GM21619 (cell line): Measurements from ENCODE around the gene DGKD.

ENCODE experiments used
- ATAC-seq: cut with Tn5 transposase; IDR thresholded peaks from one replicate; pipeline ENCODE4 v1.9.1; 2021; ENCODE audit not compliant: unreplicated experiment

The DGKD gene

DNA sequence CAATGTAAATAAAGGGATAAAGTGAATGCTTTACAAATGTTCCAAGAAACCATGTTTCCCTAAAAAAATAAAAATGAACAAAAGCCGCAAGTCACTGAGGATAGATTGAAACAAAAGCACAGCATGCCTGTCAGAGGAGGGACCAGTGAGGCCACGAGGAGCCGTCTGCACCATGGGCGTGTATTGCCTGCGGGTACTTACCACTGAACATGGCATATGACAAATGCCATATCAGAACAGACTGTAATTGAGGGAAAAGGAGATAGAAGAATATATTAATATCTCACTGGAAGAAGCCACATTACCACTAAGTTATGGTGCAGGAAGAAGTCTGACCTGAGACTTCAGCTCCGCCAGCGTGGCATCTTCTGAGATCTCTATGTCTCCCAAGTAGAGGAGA is 136.5 kb downstream of the DGKD start:
- no peak for ATAC-seq

- no peak for ATAC-seq
These were observed 137.0 kb downstream of the DGKD start for GRCh38 chr2:233491326-233491725.

GRCh38 chr2:233492078-233492477 is 137.8 kb downstream of the DGKD start:
- ATAC-seq = no peak

DNA sequence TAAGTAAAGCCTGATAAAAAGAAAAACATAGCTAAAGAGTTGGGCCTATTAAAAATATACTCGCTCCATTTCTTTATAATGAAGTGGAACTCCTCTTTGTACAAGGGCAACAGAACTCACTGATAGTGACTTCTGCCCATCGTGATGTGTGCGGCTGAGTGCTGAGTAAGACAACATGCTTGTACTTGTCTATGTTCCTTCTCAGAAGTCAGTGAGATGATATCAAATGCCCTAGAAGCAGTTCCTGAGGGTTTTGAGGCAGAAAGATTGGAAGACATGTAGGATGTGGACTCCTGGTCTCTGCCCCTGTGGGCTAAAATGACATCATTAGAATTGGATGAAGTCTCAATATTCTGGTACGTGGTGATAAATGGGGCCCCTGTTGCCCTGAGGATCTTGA is 138.5 kb downstream of the DGKD start:
- ATAC-seq = no peak

GRCh38 chr2:233495503-233496496 is 141.5 kb downstream of the DGKD start:
- ATAC-seq = no peak

DNA sequence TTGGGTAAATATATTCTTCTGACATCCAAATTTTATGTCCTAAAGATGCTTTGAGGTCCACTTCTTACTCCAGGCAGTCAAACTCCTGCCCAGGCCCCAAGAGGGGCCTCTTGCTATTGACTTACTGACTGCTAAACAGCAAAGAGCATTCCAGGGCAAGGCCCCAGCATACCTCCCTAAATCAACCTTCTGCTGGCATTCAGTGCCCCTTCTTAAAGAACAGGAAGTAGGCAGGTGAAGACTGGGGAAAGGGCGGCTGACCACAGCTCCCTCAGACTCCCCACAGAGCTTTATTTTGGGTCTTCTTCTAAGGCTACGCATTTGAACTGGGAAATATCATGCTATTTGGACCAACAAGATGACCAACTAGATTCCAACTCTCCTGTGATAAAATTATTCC is 143.4 kb downstream of the DGKD start:
- no peak for ATAC-seq

GRCh38 chr2:233498126-233498525 is 143.8 kb downstream of the DGKD start:
- ATAC-seq = no peak

DNA sequence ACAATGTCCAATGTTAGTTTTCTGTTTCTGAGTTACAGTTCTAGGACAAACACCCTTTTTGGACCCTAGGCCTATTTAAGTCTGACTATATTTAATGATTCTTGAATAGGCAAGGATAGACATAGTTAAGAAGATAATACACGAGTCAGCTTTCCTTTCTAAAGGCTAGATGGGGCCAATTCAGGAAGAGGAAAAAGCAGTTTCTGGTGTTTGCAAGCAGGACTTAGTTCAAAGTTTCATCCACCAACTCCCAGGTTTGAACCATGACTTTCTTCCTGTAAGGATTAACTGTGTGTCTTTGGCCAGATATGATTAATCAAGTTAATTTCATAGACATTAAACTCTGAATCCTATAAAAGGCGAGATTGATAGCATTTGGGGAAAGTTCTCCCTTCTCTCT is 145.6 kb downstream of the DGKD start:
- no peak for ATAC-seq

- ATAC-seq = peak; percentile 62
These were observed 147.1 kb downstream of the DGKD start for GRCh38 chr2:233501198-233502076.

DNA sequence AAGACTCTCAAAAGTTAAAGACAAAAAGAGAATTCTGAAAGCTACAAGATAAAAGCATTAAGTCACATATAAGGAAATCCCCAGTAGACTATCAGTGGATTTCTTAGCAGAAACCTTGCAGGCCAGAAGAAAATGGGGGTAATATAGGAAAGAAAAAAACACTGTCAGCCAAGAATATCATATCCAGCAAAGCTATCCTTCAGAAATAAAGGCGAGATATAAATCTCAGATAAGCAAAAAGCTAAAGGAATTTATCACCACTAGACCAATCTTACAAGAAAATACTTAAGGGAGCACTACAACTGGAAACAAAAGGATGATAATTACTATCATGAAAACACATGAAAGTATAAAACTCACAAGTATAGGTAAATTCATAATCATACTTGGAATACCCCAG is 149.2 kb downstream of the DGKD start:
- ATAC-seq = no peak

DNA sequence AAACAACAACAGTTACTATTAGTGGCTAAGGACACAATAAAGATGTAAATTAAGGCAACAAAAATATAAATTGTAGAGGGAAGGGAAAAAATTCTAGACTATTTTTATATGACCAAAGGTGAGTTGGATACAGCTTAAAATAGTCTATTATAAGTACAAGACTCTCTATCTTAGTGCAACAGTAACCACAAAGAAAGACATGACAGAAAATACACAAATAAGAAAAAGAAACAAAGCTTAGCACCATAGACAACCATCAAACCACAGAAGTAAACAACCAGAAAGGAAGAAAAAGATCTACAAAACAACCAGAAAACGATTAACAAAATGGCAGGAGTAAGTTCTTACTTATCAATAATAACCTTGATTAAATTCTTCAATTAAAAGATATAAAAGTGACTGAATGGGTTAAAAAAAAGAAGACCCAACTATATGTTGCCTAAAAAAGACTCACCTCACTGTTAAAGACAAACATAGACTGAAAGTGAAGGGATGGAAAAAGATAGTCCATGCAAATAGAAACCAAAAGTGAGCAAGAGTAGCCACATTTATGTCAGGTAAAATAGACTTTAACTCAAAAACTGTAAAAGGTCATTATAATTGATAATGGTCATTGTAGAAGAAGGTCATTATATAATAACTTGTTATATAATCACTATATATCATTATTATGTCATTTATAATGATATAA is 149.8 kb downstream of the DGKD start:
- ATAC-seq = no peak

DNA sequence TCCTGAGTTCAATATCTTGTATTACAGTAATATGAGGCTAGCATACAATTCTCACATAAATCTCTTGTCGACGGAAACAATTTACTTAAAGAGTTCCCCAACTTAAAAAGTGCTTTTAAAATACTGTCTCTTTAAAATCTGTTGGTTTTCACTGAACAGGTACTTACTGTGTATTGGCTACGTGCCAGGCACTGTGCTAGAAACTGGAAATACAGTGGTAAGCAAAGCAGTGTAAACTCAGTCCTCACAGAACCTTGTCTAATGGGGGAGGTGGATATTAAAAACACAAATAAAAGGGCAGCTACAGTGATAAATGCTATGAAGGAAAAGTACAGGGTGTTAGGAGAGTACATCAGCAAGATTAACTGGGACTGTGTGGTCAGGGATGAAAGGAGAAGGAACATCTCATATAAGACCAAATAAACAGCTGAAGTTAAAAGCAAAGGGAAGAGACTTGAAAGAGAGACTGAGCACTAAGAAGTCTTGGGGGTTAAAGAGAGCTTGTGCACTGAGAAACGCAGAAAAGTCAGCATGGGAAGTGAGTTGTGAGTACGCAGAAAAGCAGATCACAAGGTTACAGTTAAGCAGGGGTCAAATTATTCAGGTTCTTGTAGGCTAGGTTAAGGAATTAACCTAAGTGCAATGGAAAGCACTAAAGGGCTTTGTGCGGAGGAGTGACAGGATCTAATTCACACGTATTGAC is 159.8 kb downstream of the DGKD start:
- no peak for ATAC-seq

DNA sequence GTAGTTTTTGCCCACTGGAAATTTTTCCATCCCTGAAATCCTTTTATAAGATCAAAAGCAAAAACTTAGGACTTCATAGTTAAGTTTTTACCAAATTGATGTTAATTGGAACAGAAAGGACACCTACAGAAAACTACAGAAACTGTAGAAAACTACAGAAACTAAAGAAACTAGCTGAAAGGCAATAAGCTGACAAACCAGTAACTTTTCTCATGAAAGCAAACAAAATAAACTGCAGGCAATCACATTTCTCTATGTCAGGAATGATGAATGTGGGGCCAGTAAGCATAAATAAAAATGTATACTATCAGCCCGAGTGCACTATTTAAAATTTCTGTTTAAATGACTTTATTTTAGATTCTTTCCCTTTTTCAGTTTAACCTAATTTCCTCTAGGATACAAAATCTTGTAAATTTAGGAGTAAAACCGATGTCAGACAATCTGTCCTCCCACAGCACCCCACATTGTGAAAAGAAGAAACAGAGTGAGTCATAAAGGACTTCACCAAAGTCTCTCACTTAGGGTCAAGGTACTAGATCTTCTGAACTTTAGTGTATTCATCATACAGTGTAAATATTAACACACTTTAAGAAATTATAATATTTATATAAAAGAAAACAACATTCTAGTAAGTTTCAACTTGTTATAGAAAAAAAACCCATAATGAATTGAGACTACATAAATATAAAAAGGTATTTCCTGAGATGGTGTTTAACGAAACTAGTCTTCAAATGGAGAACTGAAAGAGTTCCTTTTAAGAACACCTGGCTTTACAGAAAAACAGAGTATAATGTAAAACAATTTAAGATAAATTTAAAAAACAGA is 165.7 kb downstream of the DGKD start:
- ATAC-seq = peak; percentile 95
